ENCODE data around the gene OVOL1. TPM values are rescaled to one million over a fixed set of nuclear protein-coding genes. Genes with fewer than 3 reads are reported as not detected.

OVOL1 gene
- total and polyA plus RNA-seq, 4 donors, result 0.05 TPM; not detected in 3

DNA sequence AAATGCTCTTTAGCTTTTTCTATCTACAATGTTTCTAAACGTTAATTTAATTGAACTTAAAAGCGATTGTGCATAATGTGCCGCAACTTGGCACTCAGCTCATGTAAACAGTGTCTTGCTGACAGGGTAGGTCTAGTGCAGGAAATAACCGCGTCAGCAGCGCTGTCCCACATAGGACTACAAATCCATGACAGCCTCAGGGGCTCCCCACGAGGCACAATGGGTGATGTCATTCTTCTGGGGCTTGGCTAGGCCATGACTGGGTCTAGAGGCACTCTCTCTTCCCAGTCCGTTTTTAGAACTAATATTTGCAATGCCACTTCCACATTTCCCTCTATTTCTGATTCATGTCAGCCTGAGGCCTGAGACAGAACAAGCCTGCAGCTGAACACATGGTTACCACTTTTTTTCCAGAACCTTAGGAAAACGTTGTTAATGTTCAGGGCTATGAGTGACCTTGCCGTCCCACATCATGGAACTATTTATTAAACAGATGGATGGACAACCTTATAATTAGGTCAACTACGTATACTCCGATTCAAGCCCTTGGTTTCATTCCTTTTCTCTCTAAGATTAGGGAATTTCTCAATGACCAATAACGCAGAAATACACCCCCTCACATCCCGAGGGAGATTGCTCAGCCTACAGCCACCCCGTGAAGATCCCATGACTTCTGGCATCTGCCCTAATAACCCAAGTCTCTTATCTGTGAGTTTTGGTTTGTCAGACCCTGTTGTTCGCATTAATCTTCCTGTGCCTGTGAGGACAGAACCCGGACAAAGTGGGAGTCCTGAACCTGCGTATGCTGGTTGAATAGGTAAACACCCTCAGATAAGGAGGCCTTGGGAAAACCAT, 27.5 kb downstream of the OVOL1 start:
- TF ChIP-seq JUND (IDR thresholded peaks at IDR 0.05) (no peak), TAF1 (conservative IDR thresholded peaks at IDR 0.05) (no peak), FOXA2 (IDR thresholded peaks at IDR 0.05) (no peak), NR2F2 (IDR thresholded peaks at IDR 0.05) (no peak), SP1 (IDR thresholded peaks at IDR 0.05) (no peak), RXRA (IDR thresholded peaks at IDR 0.05) (no peak), FOXA1 (IDR thresholded peaks at IDR 0.05) (no peak), YY1 (IDR thresholded peaks at IDR 0.05) (no peak), HNF4A (conservative IDR thresholded peaks at IDR 0.05) (no peak), HNF4G (IDR thresholded peaks at IDR 0.05) (no peak), RAD21 (IDR thresholded peaks at IDR 0.05) (no peak), GABPA (IDR thresholded peaks at IDR 0.05 in 1 of 2, conservative IDR thresholded peaks at IDR 0.05 in 1 of 2) (no peak), EGR1 (IDR thresholded peaks at IDR 0.05; ENCODE audit: low read depth in 2 of 2) (no peak)
- TF ChIP-seq, protein P1, sequence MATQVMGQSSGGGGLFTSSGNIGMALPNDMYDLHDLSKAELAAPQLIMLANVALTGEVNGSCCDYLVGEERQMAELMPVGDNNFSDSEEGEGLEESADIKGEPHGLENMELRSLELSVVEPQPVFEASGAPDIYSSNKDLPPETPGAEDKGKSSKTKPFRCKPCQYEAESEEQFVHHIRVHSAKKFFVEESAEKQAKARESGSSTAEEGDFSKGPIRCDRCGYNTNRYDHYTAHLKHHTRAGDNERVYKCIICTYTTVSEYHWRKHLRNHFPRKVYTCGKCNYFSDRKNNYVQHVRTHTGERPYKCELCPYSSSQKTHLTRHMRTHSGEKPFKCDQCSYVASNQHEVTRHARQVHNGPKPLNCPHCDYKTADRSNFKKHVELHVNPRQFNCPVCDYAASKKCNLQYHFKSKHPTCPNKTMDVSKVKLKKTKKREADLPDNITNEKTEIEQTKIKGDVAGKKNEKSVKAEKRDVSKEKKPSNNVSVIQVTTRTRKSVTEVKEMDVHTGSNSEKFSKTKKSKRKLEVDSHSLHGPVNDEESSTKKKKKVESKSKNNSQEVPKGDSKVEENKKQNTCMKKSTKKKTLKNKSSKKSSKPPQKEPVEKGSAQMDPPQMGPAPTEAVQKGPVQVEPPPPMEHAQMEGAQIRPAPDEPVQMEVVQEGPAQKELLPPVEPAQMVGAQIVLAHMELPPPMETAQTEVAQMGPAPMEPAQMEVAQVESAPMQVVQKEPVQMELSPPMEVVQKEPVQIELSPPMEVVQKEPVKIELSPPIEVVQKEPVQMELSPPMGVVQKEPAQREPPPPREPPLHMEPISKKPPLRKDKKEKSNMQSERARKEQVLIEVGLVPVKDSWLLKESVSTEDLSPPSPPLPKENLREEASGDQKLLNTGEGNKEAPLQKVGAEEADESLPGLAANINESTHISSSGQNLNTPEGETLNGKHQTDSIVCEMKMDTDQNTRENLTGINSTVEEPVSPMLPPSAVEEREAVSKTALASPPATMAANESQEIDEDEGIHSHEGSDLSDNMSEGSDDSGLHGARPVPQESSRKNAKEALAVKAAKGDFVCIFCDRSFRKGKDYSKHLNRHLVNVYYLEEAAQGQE (IDR thresholded peaks at IDR 0.05), result no peak
- TF ChIP-seq, protein P2, sequence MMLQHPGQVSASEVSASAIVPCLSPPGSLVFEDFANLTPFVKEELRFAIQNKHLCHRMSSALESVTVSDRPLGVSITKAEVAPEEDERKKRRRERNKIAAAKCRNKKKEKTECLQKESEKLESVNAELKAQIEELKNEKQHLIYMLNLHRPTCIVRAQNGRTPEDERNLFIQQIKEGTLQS (IDR thresholded peaks at IDR 0.05), result no peak
- TF ChIP-seq, protein P3, sequence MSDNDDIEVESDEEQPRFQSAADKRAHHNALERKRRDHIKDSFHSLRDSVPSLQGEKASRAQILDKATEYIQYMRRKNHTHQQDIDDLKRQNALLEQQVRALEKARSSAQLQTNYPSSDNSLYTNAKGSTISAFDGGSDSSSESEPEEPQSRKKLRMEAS (IDR thresholded peaks at IDR 0.05), result no peak
- TF ChIP-seq, protein P4, sequence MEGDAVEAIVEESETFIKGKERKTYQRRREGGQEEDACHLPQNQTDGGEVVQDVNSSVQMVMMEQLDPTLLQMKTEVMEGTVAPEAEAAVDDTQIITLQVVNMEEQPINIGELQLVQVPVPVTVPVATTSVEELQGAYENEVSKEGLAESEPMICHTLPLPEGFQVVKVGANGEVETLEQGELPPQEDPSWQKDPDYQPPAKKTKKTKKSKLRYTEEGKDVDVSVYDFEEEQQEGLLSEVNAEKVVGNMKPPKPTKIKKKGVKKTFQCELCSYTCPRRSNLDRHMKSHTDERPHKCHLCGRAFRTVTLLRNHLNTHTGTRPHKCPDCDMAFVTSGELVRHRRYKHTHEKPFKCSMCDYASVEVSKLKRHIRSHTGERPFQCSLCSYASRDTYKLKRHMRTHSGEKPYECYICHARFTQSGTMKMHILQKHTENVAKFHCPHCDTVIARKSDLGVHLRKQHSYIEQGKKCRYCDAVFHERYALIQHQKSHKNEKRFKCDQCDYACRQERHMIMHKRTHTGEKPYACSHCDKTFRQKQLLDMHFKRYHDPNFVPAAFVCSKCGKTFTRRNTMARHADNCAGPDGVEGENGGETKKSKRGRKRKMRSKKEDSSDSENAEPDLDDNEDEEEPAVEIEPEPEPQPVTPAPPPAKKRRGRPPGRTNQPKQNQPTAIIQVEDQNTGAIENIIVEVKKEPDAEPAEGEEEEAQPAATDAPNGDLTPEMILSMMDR (IDR thresholded peaks at IDR 0.05; ENCODE audit: low read depth, low read length, missing input control), result no peak
- TF ChIP-seq, protein P5, sequence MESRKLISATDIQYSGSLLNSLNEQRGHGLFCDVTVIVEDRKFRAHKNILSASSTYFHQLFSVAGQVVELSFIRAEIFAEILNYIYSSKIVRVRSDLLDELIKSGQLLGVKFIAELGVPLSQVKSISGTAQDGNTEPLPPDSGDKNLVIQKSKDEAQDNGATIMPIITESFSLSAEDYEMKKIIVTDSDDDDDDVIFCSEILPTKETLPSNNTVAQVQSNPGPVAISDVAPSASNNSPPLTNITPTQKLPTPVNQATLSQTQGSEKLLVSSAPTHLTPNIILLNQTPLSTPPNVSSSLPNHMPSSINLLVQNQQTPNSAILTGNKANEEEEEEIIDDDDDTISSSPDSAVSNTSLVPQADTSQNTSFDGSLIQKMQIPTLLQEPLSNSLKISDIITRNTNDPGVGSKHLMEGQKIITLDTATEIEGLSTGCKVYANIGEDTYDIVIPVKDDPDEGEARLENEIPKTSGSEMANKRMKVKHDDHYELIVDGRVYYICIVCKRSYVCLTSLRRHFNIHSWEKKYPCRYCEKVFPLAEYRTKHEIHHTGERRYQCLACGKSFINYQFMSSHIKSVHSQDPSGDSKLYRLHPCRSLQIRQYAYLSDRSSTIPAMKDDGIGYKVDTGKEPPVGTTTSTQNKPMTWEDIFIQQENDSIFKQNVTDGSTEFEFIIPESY (IDR thresholded peaks at IDR 0.05), result no peak
- no peaks in the 10 kb centered on the region for H3K36me3 ChIP-seq (ENCODE audit: control insufficient read depth in 4 of 4, insufficient read depth in 3 of 4, low read depth in 1 of 4, low read length in 3 of 4)
- H3K27me3 ChIP-seq (ENCODE audit: control insufficient read depth in 4 of 4, insufficient read depth in 4 of 4, low read length in 3 of 4), result no peaks in the 10 kb centered on the region
- no peaks in the 10 kb centered on the region for H3K9me3 ChIP-seq (ENCODE audit: control insufficient read depth in 4 of 4, low read length in 3 of 4)
- no peak for DNase-seq (ENCODE audit: low spot score)
- H3K27ac ChIP-seq (ENCODE audit: low read depth in 1 of 2, low read length in 2 of 2), result no peak overlapping the region
- no peak overlapping the region for H3K4me3 ChIP-seq (ENCODE audit: low read depth in 1 of 3, low read length in 3 of 3)
- no peak overlapping the region for H3K9ac ChIP-seq (ENCODE audit: low read depth in 1 of 2, low read length in 2 of 2)
- WGBS, result 75% methylated on average over 18 of the region's 18 CpGs
- H3K4me1 ChIP-seq (ENCODE audit: control insufficient read depth in 4 of 4, insufficient read depth in 4 of 4, low read length in 3 of 4), result peaks cover 0 to 11% (median 6%) of the 10 kb centered on the region in 4 donors

Data from liver (tissue), 9 donors.